GM12878 (cell line): ENCODE measurements around the gene CAB39. TPM values are rescaled to one million over a fixed set of nuclear protein-coding genes. Genes with fewer than 3 reads are reported as not detected.

Source experiments
- ATAC-seq: fragments of 200-7000 bp; cut with Tn5 transposase; 3 replicates; pipeline ENCODE4 v1.9.1; 2020; ENCODE audit warnings: mild to moderate bottlenecking, moderate library complexity
- BruUV-seq: library from RNA; stranded (reverse); fragments of 400-500 nt; replicated peaks from 2 replicates; lab custom pipeline; 2021; lab: Mats Ljungman, UMichigan
- CTCF ChIA-PET: fragments of 300-600 bp; sonication (Branson Sonifier 250); formaldehyde crosslinking; extraction: SDS; loops from one replicate; lab custom pipeline; 2021; ENCODE audit warnings: inconsistent platforms; lab: Yijun Ruan, JAX
- POLR2A ChIA-PET: fragments of 350-600 bp; formaldehyde crosslinking; extraction: SDS; loops from one replicate; lab custom pipeline; 2021; ENCODE audit warnings: inconsistent platforms; lab: Charles Lee
- RAD21 ChIA-PET: fragments of 300-600 bp; sonication (Branson Sonifier 250); formaldehyde crosslinking; loops from one replicate; lab custom pipeline; 2023; ENCODE audit warnings: antibody characterized with exemption; ENCODE audit not compliant: unreplicated experiment; lab: Charles Lee
- SMC1A ChIA-PET: fragments of 300-600 bp; sonication (Branson Sonifier 250); formaldehyde crosslinking; loops from one replicate; lab custom pipeline; 2023; ENCODE audit not compliant: unreplicated experiment, uncharacterized antibody; lab: Charles Lee
- DNase-seq: peaks from one replicate; pipeline ENCODE4 v3.0.0-alpha.2; 2011; ENCODE audit warnings: low read depth, low spot score
- FAIRE-seq: peaks from 3 replicates; lab custom pipeline; 2011; peaks lifted over from hg19 to GRCh38; lab: Jason Lieb, UNC
- H2AFZ ChIP-seq: 2 replicates; pipeline ENCODE4 v1.6.0; 2011; ENCODE audit warnings: low read depth, low read length, control low read depth; ENCODE audit not compliant: control insufficient read depth
- H3K27ac ChIP-seq: 2 replicates; pipeline ENCODE4 v1.5.1; 2011; ENCODE audit warnings: control low read depth; ENCODE audit not compliant: control insufficient read depth, insufficient read depth
- H3K27me3 ChIP-seq, 2 experiments: replicated peaks in 1 of 2; 2 replicates each; pipeline versions ENCODE4 v1.6.0 to v1.6.1; 2011; ENCODE audit warnings: low read length in 1 of 2; ENCODE audit not compliant: control insufficient read depth in 2 of 2, insufficient read depth in 2 of 2
- H3K36me3 ChIP-seq, 2 experiments: 2 replicates each; pipeline ENCODE4 v1.5.1; 2011; ENCODE audit warnings: low read length in 1 of 2; ENCODE audit not compliant: control insufficient read depth in 2 of 2, insufficient read depth in 2 of 2
- H3K4me1 ChIP-seq: 2 replicates; pipeline ENCODE4 v1.6.1; 2011; ENCODE audit warnings: mild to moderate bottlenecking, low read length, moderate library complexity, mixed read lengths; ENCODE audit not compliant: control insufficient read depth, insufficient read depth
- H3K4me2 ChIP-seq: 2 replicates; pipeline ENCODE4 v1.6.0; 2011; ENCODE audit warnings: control low read depth; ENCODE audit not compliant: control insufficient read depth, insufficient read depth
- H3K4me3 ChIP-seq: fragments of 200-600 bp; sonication (generic); 2 replicates; pipeline ENCODE4 v1.5.1; 2016
- H3K79me2 ChIP-seq: 2 replicates; pipeline ENCODE4 v1.6.0; 2011; ENCODE audit warnings: low read length; ENCODE audit not compliant: control insufficient read depth, insufficient read depth
- H3K9ac ChIP-seq: 2 replicates; pipeline ENCODE4 v1.8.0; 2011; ENCODE audit warnings: low read length, control low read depth, mixed read lengths; ENCODE audit not compliant: control insufficient read depth, insufficient read depth
- H3K9me3 ChIP-seq: replicated peaks from 3 replicates; pipeline ENCODE4 v1.5.1; 2011; ENCODE audit warnings: mild to moderate bottlenecking, low read length; ENCODE audit not compliant: control insufficient read depth, insufficient read depth
- H4K20me1 ChIP-seq: 2 replicates; pipeline ENCODE4 v1.6.0; 2011; ENCODE audit not compliant: control insufficient read depth, insufficient read depth
- FOXK2 ChIP-seq: fragments of 450-650 bp; IDR thresholded peaks from 2 replicates; pipeline ENCODE4 v1.6.1; 2017; ENCODE audit warnings: mild to moderate bottlenecking, moderate library complexity
- IKZF1 ChIP-seq: fragments of 450-650 bp; conservative IDR thresholded peaks from 2 replicates; pipeline ENCODE4 v1.6.1; 2017; ENCODE audit warnings: antibody characterized with exemption, mild to moderate bottlenecking
- IKZF2 ChIP-seq, 2 experiments: fragments of 450-650 bp; IDR thresholded peaks; 2 replicates each; pipeline ENCODE4 v1.6.1; 2017; ENCODE audit warnings: mild to moderate bottlenecking in 2 of 2, moderate library complexity in 2 of 2
- JUNB ChIP-seq: IDR thresholded peaks from 2 replicates; pipeline ENCODE4 v1.6.1; 2016; ENCODE audit warnings: antibody characterized with exemption, mild to moderate bottlenecking
- JUND ChIP-seq: IDR thresholded peaks from 2 replicates; pipeline ENCODE4 v1.6.1; 2012; ENCODE audit warnings: low read depth, mild to moderate bottlenecking, low read length, improper control_type of control experiment, moderate library complexity
- NFIC ChIP-seq: IDR thresholded peaks from 2 replicates; pipeline ENCODE4 v1.6.1; 2012; ENCODE audit warnings: low read depth, mild to moderate bottlenecking, inconsistent platforms, low read length, moderate library complexity
- WGBS: methylation state at CpG from one replicate; pipeline ENCODE4 v1.1.6; 2016; ENCODE audit warnings: low lambda C conversion rate; ENCODE audit not compliant: insufficient replicate concordance, insufficient coverage; ENCODE audit errors: missing lambda C conversion rate; 5-methylcytosine and 5-hydroxymethylcytosine counted together
- in situ Hi-C: fragments of 300-500 bp; cut with MboI; formaldehyde crosslinking; loops from 9 replicates; pipeline ENCODE4 v1.14.3; 2018; ENCODE audit warnings: mixed read lengths
- intact Hi-C: fragments of 100-400 bp; cut with micrococcal nuclease; formaldehyde crosslinking; loops from one replicate; pipeline ENCODE4 v1.14.2; 2022; ENCODE audit not compliant: unreplicated experiment
- polyA plus RNA-seq, 11 experiments: library from polyadenylated mRNA; depleted of rRNA in 4 of 11; unstranded in 6 of 11; stranded (reverse) in 5 of 11; fragments of >200 nt; fragmentation: Nextera tagmentation in 4 of 11; fragmentation: Illumina TruSeq in 1 of 11; extraction: Ambion mirVana in 4 of 11; extraction: Trizol in 1 of 11; gene quantifications; 1 replicate in 1 of 11; 2 replicates in 10 of 11; pipeline versions ENCODE4 v1.2.1 to v1.2.3, GENCODE V29; 2011 to 2016; ENCODE audit warnings: inconsistent platforms in 2 of 11, missing spikeins in 2 of 11, low read depth in 1 of 11
- total RNA-seq, 4 experiments: library from RNA; depleted of rRNA in 3 of 4; stranded (reverse); fragments of >200 nt in 3 of 4; fragmentation: Illumina TruSeq in 1 of 4; extraction: Trizol in 1 of 4; gene quantifications; 2 replicates each; pipeline versions ENCODE4 v1.2.1 to v1.2.3, GENCODE V29; 2013 to 2021

CAB39 gene
- total and polyA plus RNA-seq, 10 of the 15 experiments (the other 5 are each of a cell fraction or from before 2014, with no cell fraction given) = 13.3 to 129 (median 62.9) TPM

GRCh38 chr2:230765611-230766300 is 53.1 kb downstream of the CAB39 start:
- ChIA-PET POLR2A (no interaction called here), SMC1A (interaction anchor here (0.9 to 1.3 kb wide), 2 partner anchors 11 to 97 kb away, joined by 3 read pairs; no protein-coding TSS in a partner anchor), RAD21 (interaction anchor here (0.6 kb wide), 1 partner anchor 33 kb away, joined by 3 read pairs; no protein-coding TSS in a partner anchor), CTCF (interaction anchor here (2.4 to 3.4 kb wide), 2 partner anchors 13 to 32 kb away, joined by 5 to 12 read pairs; no protein-coding TSS in a partner anchor)
- no peaks in the 10 kb centered on the region for H3K9me3 ChIP-seq
- TF ChIP-seq JUNB (peak; percentile 49; the same call in 1 of the 2 replicates), NFIC (peak; percentile 74), JUND (no peak), IKZF2 (IDR thresholded peaks at IDR 0.05) (peak; percentile 37 to 54; a peak in 2 of 4 replicates), FOXK2 (no peak), IKZF1 (peak; percentile 22; the same call in 1 of the 2 replicates)
- peaks cover 6% of the 10 kb centered on the region for H3K79me2 ChIP-seq
- no peak overlapping the region for H3K9ac ChIP-seq
- no peak overlapping the region for H3K4me2 ChIP-seq
- peak; percentile 23; the same call in 2 of the 3 replicates for ATAC-seq
- no peak overlapping the region for H2AFZ ChIP-seq
- no peaks in the 10 kb centered on the region for H3K27me3 ChIP-seq
- H3K4me1 ChIP-seq = no peaks in the 10 kb centered on the region
- no peak overlapping the region for H3K4me3 ChIP-seq
- no peaks in the 10 kb centered on the region for H4K20me1 ChIP-seq
- H3K36me3 ChIP-seq = peaks cover 10 to 28% of the 10 kb centered on the region in 2 experiments
- H3K27ac ChIP-seq = no peak overlapping the region
- intact Hi-C loops = no loop called here
- no peak for DNase-seq
- 18% methylated on average over 4 of the region's 4 CpGs for WGBS
- in situ Hi-C loops = no loop called here
- FAIRE-seq = no peak
- BruUV-seq = no TSS peak
